NT2/D1 (cell line): ENCODE measurements around the gene KIF18A.

Experiments used
- SUZ12 ChIP-seq: IDR thresholded peaks from 2 replicates; pipeline ENCODE4 v1.6.1; 2011; ENCODE audit not compliant: insufficient read length, insufficient read depth; ENCODE audit errors: extremely low read depth
- YY1 ChIP-seq: IDR thresholded peaks from 2 replicates; pipeline ENCODE4 v1.6.1; 2011; ENCODE audit not compliant: insufficient read length, insufficient read depth
- ZNF274 ChIP-seq: IDR thresholded peaks from 2 replicates; pipeline ENCODE4 v1.6.1; 2011; ENCODE audit warnings: mild to moderate bottlenecking, low read depth, low read length

- TF ChIP-seq ZNF274 (no peak), YY1 (no peak), SUZ12 (no peak)
These were observed 8.2 kb downstream of the KIF18A start for GRCh38 chr11:28099715-28100114.
